A549 (cell line): ENCODE data around the gene CIITA. TPM values are rescaled to one million over a fixed set of nuclear protein-coding genes. Genes with fewer than 3 reads are reported as not detected.

Experiments used
- ATAC-seq, 2 experiments: fragments of 200-7000 bp in 1 of 2; fragments of >200 bp in 1 of 2; cut with Nextera tagmentation in 1 of 2; cut with Tn5 transposase in 1 of 2; 3 replicates each; pipeline versions ENCODE4 v1.8.0 to v1.9.1; 2018 to 2020; ENCODE audit warnings: mild to moderate bottlenecking in 1 of 2, moderate library complexity in 1 of 2
- CTCF ChIA-PET: fragments of 300-600 bp; sonication (Branson Sonifier 250); formaldehyde crosslinking; extraction: SDS; loops from one replicate; lab custom pipeline; 2021; ENCODE audit warnings: antibody characterized with exemption, inconsistent platforms; lab: Yijun Ruan, JAX
- POLR2A ChIA-PET: fragments of 350-600 bp; formaldehyde crosslinking; extraction: SDS; loops from one replicate; lab custom pipeline; 2021; ENCODE audit warnings: antibody characterized with exemption, inconsistent platforms; lab: Yijun Ruan, JAX
- DNase-seq, 2 experiments: peaks; one replicate each; pipeline versions ENCODE4 v3.0.0 to v3.0.0-alpha.2; 2011 to 2016; ENCODE audit warnings: low read depth in 1 of 2, low spot score in 1 of 2
- FAIRE-seq: peaks from 2 replicates; lab custom pipeline; 2011; peaks lifted over from hg19 to GRCh38; lab: Jason Lieb, UNC
- H3K27ac ChIP-seq, 2 experiments: fragments of >200 bp; sonication (Bioruptor Twin); formaldehyde crosslinking; 3 replicates each; pipeline ENCODE4 v1.5.1; 2016 to 2017
- H3K4me1 ChIP-seq: fragments of >200 bp; sonication (Bioruptor Twin); formaldehyde crosslinking; 3 replicates; pipeline ENCODE4 v1.6.1; 2016
- H3K4me2 ChIP-seq: fragments of >200 bp; sonication (Bioruptor Twin); formaldehyde crosslinking; 3 replicates; pipeline ENCODE4 v1.6.1; 2016
- H3K4me3 ChIP-seq: fragments of >200 bp; sonication (Bioruptor Twin); formaldehyde crosslinking; 3 replicates; pipeline ENCODE4 v1.5.1; 2016
- H3K9me3 ChIP-seq: fragments of >200 bp; sonication (Bioruptor Twin); formaldehyde crosslinking; 3 replicates; pipeline ENCODE4 v1.6.1; 2016
- ATOH8 ChIP-seq: fragments of 250-450 bp; sonication (Bioruptor Pico); IDR thresholded peaks from 2 replicates; pipeline ENCODE4 v1.5.0; 2020; ENCODE audit warnings: low read depth, mild to moderate bottlenecking, moderate library complexity
- BCL3 ChIP-seq: fragments of >200 bp; sonication (Bioruptor Twin); formaldehyde crosslinking; IDR thresholded peaks from 3 replicates; pipeline ENCODE4 v1.6.1; 2016
- CEBPB ChIP-seq, 2 experiments: fragments of >200 bp in 1 of 2; sonication (Bioruptor Twin) in 1 of 2; formaldehyde crosslinking in 1 of 2; IDR thresholded peaks; 2 replicates each; pipeline ENCODE4 v1.6.1; 2012 to 2016
- CHD2 ChIP-seq: fragments of 150-350 bp; IDR thresholded peaks from 2 replicates; pipeline ENCODE4 v1.6.1; 2014; ENCODE audit warnings: low read length; ENCODE audit not compliant: partially characterized antibody
- CHD4 ChIP-seq: fragments of 200-600 bp; sonication (generic); IDR thresholded peaks from 2 replicates; pipeline ENCODE4 v1.6.1; 2016; ENCODE audit warnings: antibody characterized with exemption, mild to moderate bottlenecking, borderline replicate concordance
- EHF ChIP-seq: fragments of 250-450 bp; sonication (Bioruptor Pico); IDR thresholded peaks from 2 replicates; pipeline ENCODE4 v1.5.0; 2020; ENCODE audit warnings: mild to moderate bottlenecking
- EHMT2 ChIP-seq: fragments of 200-600 bp; sonication (generic); IDR thresholded peaks from 2 replicates; pipeline ENCODE4 v1.6.1; 2016; ENCODE audit warnings: antibody characterized with exemption, low read depth, mild to moderate bottlenecking, moderate library complexity
- ELK1 ChIP-seq: fragments of 150-350 bp; IDR thresholded peaks from 2 replicates; pipeline ENCODE4 v1.6.1; 2014; ENCODE audit warnings: low read depth, mild to moderate bottlenecking, low read length
- ESRRA ChIP-seq: fragments of 150-350 bp; IDR thresholded peaks from 2 replicates; pipeline ENCODE4 v1.6.1; 2014; ENCODE audit warnings: mild to moderate bottlenecking, low read length, borderline replicate concordance
- FOSL2 ChIP-seq, 2 experiments: fragments of 450-650 bp in 1 of 2; fragments of >200 bp in 1 of 2; sonication (Bioruptor Twin) in 1 of 2; formaldehyde crosslinking; IDR thresholded peaks; 2 replicates each; pipeline versions ENCODE4 v1.5.0 to v1.6.1; 2016 to 2020; ENCODE audit warnings: mild to moderate bottlenecking in 1 of 2, moderate library complexity in 1 of 2
- GATA3 ChIP-seq: IDR thresholded peaks from 2 replicates; pipeline ENCODE4 v1.6.1; 2012; ENCODE audit warnings: borderline replicate concordance
- HDAC2 ChIP-seq: fragments of 200-600 bp; sonication (generic); IDR thresholded peaks from 2 replicates; pipeline ENCODE4 v1.6.1; 2016
- HES2 ChIP-seq: fragments of >200 bp; sonication (Bioruptor Twin); formaldehyde crosslinking; IDR thresholded peaks from 2 replicates; pipeline ENCODE4 v1.6.1; 2016
- HMGXB4 ChIP-seq: fragments of 250-450 bp; sonication (Bioruptor Pico); IDR thresholded peaks from 2 replicates; pipeline ENCODE4 v1.5.0; 2021; ENCODE audit warnings: mild to moderate bottlenecking, moderate library complexity, borderline replicate concordance
- JUN ChIP-seq, 2 experiments: fragments of >200 bp; sonication (Bioruptor Twin); formaldehyde crosslinking; IDR thresholded peaks; 2 replicates in 1 of 2; 3 replicates in 1 of 2; pipeline ENCODE4 v1.6.1; 2016 to 2017
- JUNB ChIP-seq: fragments of >200 bp; sonication (Bioruptor Twin); formaldehyde crosslinking; IDR thresholded peaks from 2 replicates; pipeline ENCODE4 v1.6.1; 2016
- MAZ ChIP-seq: fragments of 150-350 bp; IDR thresholded peaks from 2 replicates; pipeline ENCODE4 v1.6.1; 2014; ENCODE audit warnings: antibody characterized with exemption, low read depth, low read length, borderline replicate concordance
- MYC ChIP-seq: IDR thresholded peaks from 2 replicates; pipeline ENCODE4 v1.6.1; 2012; ENCODE audit warnings: mild to moderate bottlenecking, inconsistent platforms, low read length, improper control_type of control experiment, borderline replicate concordance
- NPAS2 ChIP-seq: fragments of 250-450 bp; sonication (Bioruptor Pico); IDR thresholded peaks from 2 replicates; pipeline ENCODE4 v1.8.0; 2022; ENCODE audit warnings: mild to moderate bottlenecking, moderate library complexity, borderline replicate concordance
- PBX3 ChIP-seq: IDR thresholded peaks from 2 replicates; pipeline ENCODE4 v1.6.1; 2012
- PHF8 ChIP-seq: fragments of 200-600 bp; sonication (generic); IDR thresholded peaks from 2 replicates; pipeline ENCODE4 v1.6.1; 2016; ENCODE audit warnings: low read depth, mild to moderate bottlenecking, antibody characterized with exemption, moderate library complexity, borderline replicate concordance
- POLR2A ChIP-seq: IDR thresholded peaks from 2 replicates; pipeline ENCODE4 v1.6.1; 2012; ENCODE audit warnings: mild to moderate bottlenecking, low read length
- POLR2AphosphoS2 ChIP-seq: conservative IDR thresholded peaks from 2 replicates; pipeline ENCODE4 v1.6.1; 2012; ENCODE audit warnings: low read length, improper control_type of control experiment, inconsistent platforms
- RCOR1 ChIP-seq: fragments of 150-350 bp; IDR thresholded peaks from 2 replicates; pipeline ENCODE4 v1.6.1; 2014; ENCODE audit warnings: antibody characterized with exemption, low read length, low read depth
- RFX5 ChIP-seq: fragments of 450-650 bp; IDR thresholded peaks from 2 replicates; pipeline ENCODE4 v1.7.1; 2014; ENCODE audit warnings: antibody characterized with exemption, mild to moderate bottlenecking, moderate library complexity
- RNF2 ChIP-seq: fragments of 200-600 bp; sonication (generic); IDR thresholded peaks from 2 replicates; pipeline ENCODE4 v1.6.1; 2016; ENCODE audit warnings: low read depth, mild to moderate bottlenecking, antibody characterized with exemption, moderate library complexity, borderline replicate concordance
- SREBF2 ChIP-seq: fragments of 450-650 bp; IDR thresholded peaks from 2 replicates; pipeline ENCODE4 v1.6.1; 2014; ENCODE audit warnings: mild to moderate bottlenecking, moderate library complexity
- TFCP2L1 ChIP-seq: fragments of 250-450 bp; sonication (Bioruptor Pico); IDR thresholded peaks from 2 replicates; pipeline ENCODE4 v1.5.0; 2021; ENCODE audit warnings: mild to moderate bottlenecking
- ZC3H11A ChIP-seq: fragments of 450-650 bp; IDR thresholded peaks from 2 replicates; pipeline ENCODE4 v1.6.1; 2014; ENCODE audit warnings: antibody characterized with exemption, mild to moderate bottlenecking
- ZNF302 ChIP-seq: fragments of 250-450 bp; sonication (Bioruptor Pico); IDR thresholded peaks from 2 replicates; pipeline ENCODE4 v1.9.0; 2021; ENCODE audit warnings: inconsistent platforms, mild to moderate bottlenecking, moderate library complexity
- ZSCAN20 ChIP-seq: fragments of 250-450 bp; sonication (Bioruptor Pico); IDR thresholded peaks from 2 replicates; pipeline ENCODE4 v1.8.0; 2022; ENCODE audit warnings: mild to moderate bottlenecking, moderate library complexity
- WGBS: methylation state at CpG from one replicate; pipeline ENCODE4 v1.1.6; 2017; ENCODE audit errors: missing lambda C conversion rate; 5-methylcytosine and 5-hydroxymethylcytosine counted together
- polyA plus RNA-seq, 4 experiments: library from polyadenylated mRNA; depleted of rRNA in 3 of 4; stranded (reverse); fragments of >200 nt; fragmentation: RNase III in 1 of 4; extraction: RNeasy Plus Mini Kit Qiagen cat#74134 plus additional on column Dnase treatment in 1 of 4; gene quantifications; 2 replicates in 3 of 4; 3 replicates in 1 of 4; pipeline ENCODE4 v1.2.3, GENCODE V29; 2011 to 2017

The CIITA gene
- polyA plus RNA-seq, 2 of the 4 experiments (the other 2 are of a cell fraction), result 0.06 TPM; not detected in 1

- POLR2A ChIA-PET, result no interaction called here
- DNase-seq, result no peak
- no peaks in the 10 kb centered on the region for H3K4me1 ChIP-seq
- H3K4me2 ChIP-seq, result no peak overlapping the region
- no peak for TF ChIP-seq HES2
- TF ChIP-seq ESRRA, result no peak
- no peak for TF ChIP-seq MAZ
- TF ChIP-seq GATA3, result no peak
- TF ChIP-seq EHMT2, result no peak
- no peak for TF ChIP-seq RCOR1
- no peak for TF ChIP-seq MYC
- TF ChIP-seq CEBPB (IDR thresholded peaks at IDR 0.05), result no peak
- TF ChIP-seq HMGXB4 (CRISPR knock-in tag), result no peak
- no peak for TF ChIP-seq SREBF2
- no peak for TF ChIP-seq BCL3
- TF ChIP-seq EHF, result no peak
- TF ChIP-seq ATOH8 (CRISPR knock-in tag), result no peak
- no peak for TF ChIP-seq POLR2A
- no peak for TF ChIP-seq PBX3
- no peak for TF ChIP-seq RNF2
- TF ChIP-seq PHF8, result no peak
- no peak for TF ChIP-seq RFX5
- TF ChIP-seq JUN (IDR thresholded peaks at IDR 0.05), result no peak
- TF ChIP-seq ZC3H11A, result no peak
- ATAC-seq, result no peak
- no peak overlapping the region for H3K4me3 ChIP-seq
- no peaks in the 10 kb centered on the region for H3K9me3 ChIP-seq
- FAIRE-seq, result no peak
- no peak overlapping the region for H3K27ac ChIP-seq
- WGBS, result 88% methylated on average over 19 of the region's 19 CpGs
- CTCF ChIA-PET, result interaction anchor here (0.5 to 1.8 kb wide), 7 partner anchors 8 to 417 kb away, joined by 3 to 11 read pairs (median 5); no protein-coding TSS in a partner anchor
Observed at GRCh38 chr16:10979717-10980601, 103.0 kb downstream of the CIITA start.

- WGBS, result 93% methylated on average over 3 of the region's 3 CpGs
- ChIA-PET CTCF (interaction anchor here (0.7 to 1.8 kb wide), 5 partner anchors 9 to 416 kb away, joined by 3 to 11 read pairs (median 5); no protein-coding TSS in a partner anchor), POLR2A (no interaction called here)
- no peak for ATAC-seq
- no peaks in the 10 kb centered on the region for H3K9me3 ChIP-seq
- no peaks in the 10 kb centered on the region for H3K4me1 ChIP-seq
- FAIRE-seq, result no peak
- no peak overlapping the region for H3K4me2 ChIP-seq
- H3K27ac ChIP-seq, result no peak overlapping the region
- no peak for DNase-seq
- TF ChIP-seq MYC, result no peak
- TF ChIP-seq JUNB, result no peak
- no peak for TF ChIP-seq GATA3
- TF ChIP-seq ZNF302 (CRISPR knock-in tag), result no peak
- TF ChIP-seq ELK1, result no peak
- TF ChIP-seq TFCP2L1, result no peak
- no peak for TF ChIP-seq CHD4
- no peak for TF ChIP-seq MAZ
- no peak for TF ChIP-seq HDAC2
- TF ChIP-seq NPAS2 (CRISPR knock-in tag), result no peak
- TF ChIP-seq JUN (IDR thresholded peaks at IDR 0.05), result no peak
- no peak for TF ChIP-seq FOSL2 (IDR thresholded peaks at IDR 0.05)
- no peak for TF ChIP-seq FOSL2 (CRISPR knock-in tag; IDR thresholded peaks at IDR 0.05)
- TF ChIP-seq POLR2AphosphoS2, result no peak
- TF ChIP-seq ZSCAN20, result no peak
- TF ChIP-seq CHD2, result no peak
- no peak for TF ChIP-seq RFX5
- H3K4me3 ChIP-seq, result no peak overlapping the region
Observed at GRCh38 chr16:10980813-10981212, 103.8 kb downstream of the CIITA start.
